Lower leg skin (tissue), 4 donors: ENCODE results near the gene LGMN. TPM values are rescaled to one million over a fixed set of nuclear protein-coding genes. Genes with fewer than 3 reads are reported as not detected.

Source experiments
- DNase-seq, 2 donors: peaks; one replicate each; pipeline ENCODE4 v3.0.0-alpha.2; 2019; ENCODE audit warnings: low spot score in 2 of 2
- H3K4me3 ChIP-seq: fragments of 200-600 bp; sonication (generic); 2 replicates; pipeline ENCODE4 v1.5.1; 2017; ENCODE audit warnings: mild to moderate bottlenecking, low read depth; ENCODE audit not compliant: poor library complexity, severe bottlenecking
- CTCF ChIP-seq, 3 donors: fragments of 450-650 bp; IDR thresholded peaks; one replicate each; pipeline ENCODE4 v1.5.1; 2016; ENCODE audit warnings: antibody characterized with exemption in 3 of 3, mild to moderate bottlenecking in 3 of 3, moderate library complexity in 2 of 3
- POLR2A ChIP-seq, 2 donors: fragments of 450-650 bp; IDR thresholded peaks; one replicate each; pipeline ENCODE4 v1.6.1; 2016 to 2017; ENCODE audit warnings: antibody characterized with exemption in 2 of 2, mild to moderate bottlenecking in 1 of 2, moderate library complexity in 1 of 2
- WGBS, 2 donors: methylation state at CpG; one replicate each; pipeline ENCODE4 v1.1.5; 2018; 5-methylcytosine and 5-hydroxymethylcytosine counted together
- intact Hi-C: fragments of 100-400 bp; cut with DNase I; formaldehyde crosslinking; loops from one replicate; pipeline ENCODE4 v1.15.0; 2023; ENCODE audit warnings: low total_unique reads
- total RNA-seq, 4 donors: library from RNA; depleted of rRNA; stranded (reverse); fragments of >200 nt; gene quantifications; one replicate each; pipeline ENCODE4 v1.1.0, GENCODE V29; 2016

Gene LGMN
- total RNA-seq, 4 donors from 2014 or later: 36.5 to 48.0 (median 41.3) TPM

- H3K4me3 ChIP-seq: no peak overlapping the region
- intact Hi-C loops: no loop called here
- TF ChIP-seq POLR2A (IDR thresholded peaks at IDR 0.05) (no peak), CTCF (IDR thresholded peaks at IDR 0.05) (no peak)
- WGBS, 2 donors: 84 to 88% methylated on average over 6 of the region's 6 CpGs
- DNase-seq: no peak
These were observed 73.0 kb downstream of the LGMN start for GRCh38 chr14:92675421-92675820.

- intact Hi-C loops: no loop called here
- TF ChIP-seq POLR2A (IDR thresholded peaks at IDR 0.05): no peak
- TF ChIP-seq CTCF (IDR thresholded peaks at IDR 0.05): no peak
- DNase-seq: no peak
- no peak overlapping the region for H3K4me3 ChIP-seq
- 71 to 80% methylated on average over 18 to 19 of the region's 19 CpGs for WGBS, 2 donors
These were observed 74.8 kb downstream of the LGMN start for GRCh38 chr14:92673601-92674150.

- TF ChIP-seq CTCF (IDR thresholded peaks at IDR 0.05) (no peak), POLR2A (IDR thresholded peaks at IDR 0.05) (no peak)
- H3K4me3 ChIP-seq: no peak overlapping the region
- intact Hi-C loops: no loop called here
- 71 to 76% methylated on average over 9 of the region's 9 CpGs for WGBS, 2 donors
- DNase-seq: no peak
These were observed 77.6 kb downstream of the LGMN start for GRCh38 chr14:92670643-92671366.

GRCh38 chr14:92670160-92670559 lies 78.3 kb downstream of the LGMN start:
- intact Hi-C loops: no loop called here
- DNase-seq: no peak
- no peak overlapping the region for H3K4me3 ChIP-seq
- WGBS, 2 donors: 35 to 58% methylated on average over 4 of the region's 4 CpGs
- TF ChIP-seq POLR2A (IDR thresholded peaks at IDR 0.05): no peak
- TF ChIP-seq CTCF (IDR thresholded peaks at IDR 0.05): no peak

GRCh38 chr14:92668276-92668973 lies 80.0 kb downstream of the LGMN start:
- intact Hi-C loops: no loop called here

More at GRCh38 chr14:92668276-92668973, 80.0 kb downstream of the LGMN start:
- WGBS, 2 donors: 60 to 61% methylated on average over 4 of the region's 4 CpGs
- H3K4me3 ChIP-seq: no peak overlapping the region
- no peak for DNase-seq
- TF ChIP-seq POLR2A (IDR thresholded peaks at IDR 0.05) (no peak), CTCF (IDR thresholded peaks at IDR 0.05) (no peak)
